GM12801 (cell line): Measurements from ENCODE around the gene POLR1H.

Source experiments
- TF ChIP-seq, protein P1 (sequence below): IDR thresholded peaks from one replicate; pipeline ENCODE4 v1.5.1; 2011; ENCODE audit warnings: control low read depth; ENCODE audit not compliant: insufficient read length; ENCODE audit errors: extremely low read depth

POLR1H gene

DNA sequence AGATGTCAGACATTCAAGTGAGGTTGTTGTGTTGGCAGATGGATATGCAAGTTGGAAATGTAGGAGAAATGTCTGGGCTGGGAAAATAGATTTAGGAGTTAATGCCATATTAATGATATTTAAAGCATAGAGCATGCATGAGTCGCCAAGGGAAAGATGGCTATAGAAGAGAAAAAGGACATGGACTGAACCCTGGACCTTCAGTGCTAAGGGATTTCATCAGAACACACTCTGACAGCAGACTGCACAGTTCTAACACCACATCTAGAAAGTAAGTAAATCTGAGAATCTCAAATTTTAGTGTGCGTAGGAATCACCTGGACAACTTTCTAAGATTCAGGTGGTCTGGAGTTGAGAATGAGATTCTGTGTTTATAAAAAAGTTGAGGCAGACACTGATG, 17.3 kb upstream of the POLR1H start:
- TF ChIP-seq, protein P1, sequence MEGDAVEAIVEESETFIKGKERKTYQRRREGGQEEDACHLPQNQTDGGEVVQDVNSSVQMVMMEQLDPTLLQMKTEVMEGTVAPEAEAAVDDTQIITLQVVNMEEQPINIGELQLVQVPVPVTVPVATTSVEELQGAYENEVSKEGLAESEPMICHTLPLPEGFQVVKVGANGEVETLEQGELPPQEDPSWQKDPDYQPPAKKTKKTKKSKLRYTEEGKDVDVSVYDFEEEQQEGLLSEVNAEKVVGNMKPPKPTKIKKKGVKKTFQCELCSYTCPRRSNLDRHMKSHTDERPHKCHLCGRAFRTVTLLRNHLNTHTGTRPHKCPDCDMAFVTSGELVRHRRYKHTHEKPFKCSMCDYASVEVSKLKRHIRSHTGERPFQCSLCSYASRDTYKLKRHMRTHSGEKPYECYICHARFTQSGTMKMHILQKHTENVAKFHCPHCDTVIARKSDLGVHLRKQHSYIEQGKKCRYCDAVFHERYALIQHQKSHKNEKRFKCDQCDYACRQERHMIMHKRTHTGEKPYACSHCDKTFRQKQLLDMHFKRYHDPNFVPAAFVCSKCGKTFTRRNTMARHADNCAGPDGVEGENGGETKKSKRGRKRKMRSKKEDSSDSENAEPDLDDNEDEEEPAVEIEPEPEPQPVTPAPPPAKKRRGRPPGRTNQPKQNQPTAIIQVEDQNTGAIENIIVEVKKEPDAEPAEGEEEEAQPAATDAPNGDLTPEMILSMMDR = no peak

- TF ChIP-seq, protein P1 = no peak
These were observed 16.4 kb upstream of the POLR1H start for GRCh38 chr6:30044630-30045029.

- TF ChIP-seq, protein P1 = no peak
These were observed 13.8 kb upstream of the POLR1H start for GRCh38 chr6:30047220-30047619.

GRCh38 chr6:30053682-30054081, 7.4 kb upstream of the POLR1H start:
- TF ChIP-seq, protein P1 = no peak

GRCh38 chr6:30055513-30055912, 5.6 kb upstream of the POLR1H start:
- TF ChIP-seq, protein P1 = no peak

GRCh38 chr6:30060606-30061091, 416 bp upstream of the POLR1H start:
- TF ChIP-seq, protein P1 = no peak

- TF ChIP-seq, protein P1 = no peak
These were observed 893 bp downstream of the POLR1H start for GRCh38 chr6:30061858-30062458.
